SK-N-SH treated with all-trans-retinoic acid at 6 μM for 48 hours (cell line): ENCODE data around the gene SYCP2.

ENCODE experiments used
- ATAC-seq: fragments of 200-7000 bp; cut with Tn5 transposase; 3 replicates; pipeline ENCODE4 v1.9.1; 2020; ENCODE audit warnings: mild to moderate bottlenecking, moderate library complexity
- ARNTL ChIP-seq: fragments of 450-650 bp; formaldehyde crosslinking; IDR thresholded peaks from 2 replicates; pipeline ENCODE4 v1.5.0; 2020; ENCODE audit warnings: low read depth, mild to moderate bottlenecking, moderate library complexity, borderline replicate concordance
- BACH2 ChIP-seq: fragments of 250-450 bp; sonication (Bioruptor Pico); IDR thresholded peaks from 2 replicates; pipeline ENCODE4 v1.9.0; 2021; ENCODE audit warnings: mild to moderate bottlenecking, borderline replicate concordance
- CREB5 ChIP-seq: fragments of 250-450 bp; sonication (Bioruptor Pico); IDR thresholded peaks from 2 replicates; pipeline ENCODE4 v1.5.1; 2020; ENCODE audit warnings: low read depth, mild to moderate bottlenecking, moderate library complexity
- CSDC2 ChIP-seq: fragments of 250-450 bp; sonication (Bioruptor Pico); IDR thresholded peaks from 2 replicates; pipeline ENCODE4 v1.5.0; 2020; ENCODE audit warnings: mild to moderate bottlenecking, moderate library complexity
- CSRNP3 ChIP-seq: fragments of 250-450 bp; sonication (Bioruptor Pico); IDR thresholded peaks from 2 replicates; pipeline ENCODE4 v1.5.1; 2021; ENCODE audit warnings: mild to moderate bottlenecking, moderate library complexity
- ESRRG ChIP-seq: fragments of 250-450 bp; sonication (Bioruptor Pico); IDR thresholded peaks from 2 replicates; pipeline ENCODE4 v1.6.1; 2021; ENCODE audit warnings: mild to moderate bottlenecking
- GLIS3 ChIP-seq: fragments of 250-450 bp; sonication (Bioruptor Pico); IDR thresholded peaks from 2 replicates; pipeline ENCODE4 v1.5.0; 2020; ENCODE audit warnings: mild to moderate bottlenecking, moderate library complexity
- ISL1 ChIP-seq: fragments of 250-450 bp; sonication (Bioruptor Pico); IDR thresholded peaks from 2 replicates; pipeline ENCODE4 v2.1.2; 2022; ENCODE audit warnings: mild to moderate bottlenecking, moderate library complexity
- OSR1 ChIP-seq: fragments of 250-450 bp; sonication (Bioruptor Pico); IDR thresholded peaks from 2 replicates; pipeline ENCODE4 v1.8.0; 2022; ENCODE audit warnings: moderate library complexity, mild to moderate bottlenecking, inconsistent platforms
- PATZ1 ChIP-seq: fragments of 250-450 bp; sonication (Bioruptor Pico); IDR thresholded peaks from 2 replicates; pipeline ENCODE4 v1.8.0; 2020; ENCODE audit warnings: mild to moderate bottlenecking, moderate library complexity, borderline replicate concordance
- POU6F1 ChIP-seq: fragments of 250-450 bp; sonication (Bioruptor Pico); IDR thresholded peaks from 2 replicates; pipeline ENCODE4 v1.8.0; 2021; ENCODE audit warnings: low read depth, mild to moderate bottlenecking, moderate library complexity, borderline replicate concordance
- PPARA ChIP-seq: fragments of 250-450 bp; sonication (Bioruptor Pico); IDR thresholded peaks from 2 replicates; pipeline ENCODE4 v1.5.0; 2020; ENCODE audit warnings: mild to moderate bottlenecking, borderline replicate concordance
- RARB ChIP-seq: fragments of 250-450 bp; sonication (Bioruptor Pico); IDR thresholded peaks from 2 replicates; pipeline ENCODE4 v1.8.0; 2021; ENCODE audit warnings: mild to moderate bottlenecking, moderate library complexity
- SNAI2 ChIP-seq: fragments of 250-450 bp; sonication (Bioruptor Pico); IDR thresholded peaks from 2 replicates; pipeline ENCODE4 v1.5.0; 2020; ENCODE audit warnings: mild to moderate bottlenecking, moderate library complexity
- TCF4 ChIP-seq: fragments of 250-450 bp; sonication (Bioruptor Pico); IDR thresholded peaks from 2 replicates; pipeline ENCODE4 v1.8.0; 2021; ENCODE audit warnings: mild to moderate bottlenecking, moderate library complexity, borderline replicate concordance
- TOX ChIP-seq: fragments of 250-450 bp; sonication (Bioruptor Pico); IDR thresholded peaks from 2 replicates; pipeline ENCODE4 v1.8.0; 2021; ENCODE audit warnings: mild to moderate bottlenecking, moderate library complexity, borderline replicate concordance
- ZC3H10 ChIP-seq: fragments of 250-450 bp; sonication (Bioruptor Pico); IDR thresholded peaks from 2 replicates; pipeline ENCODE4 v1.5.1; 2021; ENCODE audit warnings: mild to moderate bottlenecking, moderate library complexity
- ZFP3 ChIP-seq: fragments of 250-450 bp; sonication (Bioruptor Pico); IDR thresholded peaks from 2 replicates; pipeline ENCODE4 v1.5.0; 2020; ENCODE audit warnings: mild to moderate bottlenecking, moderate library complexity
- ZFP30 ChIP-seq: fragments of 450-650 bp; formaldehyde crosslinking; IDR thresholded peaks from 2 replicates; pipeline ENCODE4 v1.5.0; 2022; ENCODE audit warnings: mild to moderate bottlenecking, moderate library complexity
- ZNF70 ChIP-seq: fragments of 450-650 bp; formaldehyde crosslinking; IDR thresholded peaks from 2 replicates; pipeline ENCODE4 v1.5.0; 2020; ENCODE audit warnings: mild to moderate bottlenecking, moderate library complexity
- ZNF8 ChIP-seq: fragments of 450-650 bp; formaldehyde crosslinking; IDR thresholded peaks from 2 replicates; pipeline ENCODE4 v1.5.0; 2020; ENCODE audit warnings: mild to moderate bottlenecking, moderate library complexity
- TF ChIP-seq, protein P1 (sequence below): fragments of 250-450 bp; sonication (Bioruptor Pico); IDR thresholded peaks from 2 replicates; pipeline ENCODE4 v1.5.0; 2020; ENCODE audit warnings: mild to moderate bottlenecking, moderate library complexity

The SYCP2 gene

GRCh38 chr20:59884494-59884893 is 48.9 kb downstream of the SYCP2 start (continued):
- TF ChIP-seq POU6F1 (no peak), CSDC2 (CRISPR knock-in tag) (no peak), OSR1 (CRISPR knock-in tag) (no peak), ZFP3 (no peak)

DNA sequence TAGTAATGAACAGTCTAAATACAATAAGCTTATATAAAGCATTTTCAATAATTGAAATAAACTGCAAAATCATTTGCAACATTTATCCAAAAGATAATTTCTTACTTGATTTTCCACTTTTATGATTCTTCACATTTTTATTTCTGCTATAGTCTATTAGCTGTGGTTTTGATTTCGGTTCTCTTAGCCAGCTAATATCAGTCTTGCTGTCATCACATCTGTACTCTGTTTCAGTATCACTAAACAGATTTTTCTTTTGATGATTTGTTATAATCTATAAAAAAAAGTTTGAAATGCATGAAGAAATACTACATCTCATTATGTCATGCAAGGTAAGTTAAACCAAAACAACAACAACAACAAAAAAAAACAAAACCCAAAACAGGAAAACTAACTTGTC is 53.2 kb downstream of the SYCP2 start:
- no peak for ATAC-seq
- TF ChIP-seq CSRNP3 (CRISPR knock-in tag) (no peak), PPARA (CRISPR knock-in tag) (no peak), ZC3H10 (CRISPR knock-in tag) (no peak), ZNF8 (CRISPR knock-in tag) (no peak)

GRCh38 chr20:59873409-59873808 is 60.0 kb downstream of the SYCP2 start:
- TF ChIP-seq ZNF70 (no peak), ISL1 (CRISPR knock-in tag) (no peak), ARNTL (CRISPR knock-in tag) (no peak), ZC3H10 (CRISPR knock-in tag) (no peak), ESRRG (no peak), CSDC2 (CRISPR knock-in tag) (no peak), RARB (CRISPR knock-in tag) (no peak), TCF4 (no peak), ZFP3 (no peak), ZNF8 (CRISPR knock-in tag) (no peak), SNAI2 (CRISPR knock-in tag) (no peak)
- no peak for ATAC-seq

DNA sequence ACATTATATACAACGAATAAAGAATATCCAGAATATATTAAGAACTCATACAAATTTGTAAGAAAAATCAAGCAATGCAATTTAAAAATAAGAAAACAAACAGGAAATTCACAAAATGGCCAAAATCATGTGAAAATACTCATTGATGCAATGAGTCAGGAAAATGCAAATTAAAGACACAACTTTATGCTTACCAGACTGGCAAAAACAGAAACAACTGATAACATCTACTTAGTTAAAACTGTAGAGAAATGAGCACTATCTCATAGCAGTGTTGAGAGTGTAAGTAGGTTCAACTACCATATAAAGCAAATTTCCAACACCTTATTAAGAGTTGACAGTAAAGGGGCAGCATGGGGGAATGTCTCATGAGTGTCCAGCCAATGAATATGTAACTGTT is 62.3 kb downstream of the SYCP2 start:
- no peak for ATAC-seq
- no peak for TF ChIP-seq ARNTL (CRISPR knock-in tag)
- no peak for TF ChIP-seq CSDC2 (CRISPR knock-in tag)
- TF ChIP-seq ZFP3 = no peak
- no peak for TF ChIP-seq ISL1 (CRISPR knock-in tag)
- no peak for TF ChIP-seq ZNF8 (CRISPR knock-in tag)
- TF ChIP-seq POU6F1 = no peak
- TF ChIP-seq PATZ1 = no peak
- TF ChIP-seq ZFP30 = no peak
- TF ChIP-seq CSRNP3 (CRISPR knock-in tag) = no peak
- no peak for TF ChIP-seq TOX
- TF ChIP-seq BACH2 (CRISPR knock-in tag) = no peak
- no peak for TF ChIP-seq SNAI2 (CRISPR knock-in tag)
- TF ChIP-seq, protein P1, sequence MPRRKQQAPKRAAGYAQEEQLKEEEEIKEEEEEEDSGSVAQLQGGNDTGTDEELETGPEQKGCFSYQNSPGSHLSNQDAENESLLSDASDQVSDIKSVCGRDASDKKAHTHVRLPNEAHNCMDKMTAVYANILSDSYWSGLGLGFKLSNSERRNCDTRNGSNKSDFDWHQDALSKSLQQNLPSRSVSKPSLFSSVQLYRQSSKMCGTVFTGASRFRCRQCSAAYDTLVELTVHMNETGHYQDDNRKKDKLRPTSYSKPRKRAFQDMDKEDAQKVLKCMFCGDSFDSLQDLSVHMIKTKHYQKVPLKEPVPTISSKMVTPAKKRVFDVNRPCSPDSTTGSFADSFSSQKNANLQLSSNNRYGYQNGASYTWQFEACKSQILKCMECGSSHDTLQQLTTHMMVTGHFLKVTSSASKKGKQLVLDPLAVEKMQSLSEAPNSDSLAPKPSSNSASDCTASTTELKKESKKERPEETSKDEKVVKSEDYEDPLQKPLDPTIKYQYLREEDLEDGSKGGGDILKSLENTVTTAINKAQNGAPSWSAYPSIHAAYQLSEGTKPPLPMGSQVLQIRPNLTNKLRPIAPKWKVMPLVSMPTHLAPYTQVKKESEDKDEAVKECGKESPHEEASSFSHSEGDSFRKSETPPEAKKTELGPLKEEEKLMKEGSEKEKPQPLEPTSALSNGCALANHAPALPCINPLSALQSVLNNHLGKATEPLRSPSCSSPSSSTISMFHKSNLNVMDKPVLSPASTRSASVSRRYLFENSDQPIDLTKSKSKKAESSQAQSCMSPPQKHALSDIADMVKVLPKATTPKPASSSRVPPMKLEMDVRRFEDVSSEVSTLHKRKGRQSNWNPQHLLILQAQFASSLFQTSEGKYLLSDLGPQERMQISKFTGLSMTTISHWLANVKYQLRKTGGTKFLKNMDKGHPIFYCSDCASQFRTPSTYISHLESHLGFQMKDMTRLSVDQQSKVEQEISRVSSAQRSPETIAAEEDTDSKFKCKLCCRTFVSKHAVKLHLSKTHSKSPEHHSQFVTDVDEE (CRISPR knock-in tag) = no peak
- TF ChIP-seq TCF4 = no peak
- TF ChIP-seq CREB5 (CRISPR knock-in tag) = no peak
- no peak for TF ChIP-seq RARB (CRISPR knock-in tag)
- no peak for TF ChIP-seq PPARA (CRISPR knock-in tag)
- no peak for TF ChIP-seq GLIS3
- TF ChIP-seq OSR1 (CRISPR knock-in tag) = no peak
- TF ChIP-seq, all 23 proteins: peak for 0
